Skeletal muscle tissue (tissue), 4 donors: ENCODE data around the gene BCORL1. TPM values are rescaled to one million over a fixed set of nuclear protein-coding genes. Genes with fewer than 3 reads are reported as not detected.
A peak's percentile ranks its signal among the peaks of the same experiment; 100 is the strongest.

ENCODE experiments used
- H3K27ac ChIP-seq: one replicate; pipeline ENCODE4 v1.7.0; 2013; ENCODE audit warnings: mild to moderate bottlenecking, low read depth, low read length, inconsistent platforms
- H3K27me3 ChIP-seq, 3 donors: one replicate each; pipeline ENCODE4 v1.7.0; 2013; ENCODE audit warnings: low read length in 3 of 3; ENCODE audit not compliant: control insufficient read depth in 3 of 3, insufficient read depth in 3 of 3
- H3K36me3 ChIP-seq, 3 donors: one replicate each; pipeline ENCODE4 v1.7.0; 2013; ENCODE audit warnings: low read length in 3 of 3; ENCODE audit not compliant: control insufficient read depth in 3 of 3, insufficient read depth in 3 of 3
- H3K4me1 ChIP-seq, 3 donors: one replicate each; pipeline ENCODE4 v1.7.0; 2013; ENCODE audit warnings: low read length in 3 of 3, mild to moderate bottlenecking in 3 of 3; ENCODE audit not compliant: control insufficient read depth in 3 of 3, insufficient read depth in 3 of 3
- H3K4me3 ChIP-seq, 3 donors: one replicate each; pipeline ENCODE4 v1.7.0; 2013; ENCODE audit warnings: low read length in 3 of 3
- H3K9ac ChIP-seq, 3 donors: one replicate each; pipeline ENCODE4 v1.7.0; 2013; ENCODE audit warnings: low read length in 3 of 3, mild to moderate bottlenecking in 3 of 3, moderate library complexity in 2 of 3, low read depth in 1 of 3
- H3K9me3 ChIP-seq, 3 donors: one replicate each; pipeline ENCODE4 v1.7.0; 2013; ENCODE audit warnings: low read length in 3 of 3; ENCODE audit not compliant: control insufficient read depth in 3 of 3
- total RNA-seq: library from RNA; depleted of rRNA; stranded (reverse); fragments of >200 nt; gene quantifications from one replicate; pipeline ENCODE4 v1.2.3, GENCODE V29; 2014
- donor health status: Osteomylitis.

Gene BCORL1
- total RNA-seq, 1 donor from 2014 or later = 5.2 TPM

- no peaks in the 10 kb centered on the region for H3K36me3 ChIP-seq
- H3K4me1 ChIP-seq = no peaks in the 10 kb centered on the region
- no peak overlapping the region for H3K4me3 ChIP-seq
- no peaks in the 10 kb centered on the region for H3K27me3 ChIP-seq
- H3K9me3 ChIP-seq = no peaks in the 10 kb centered on the region
- no peak overlapping the region for H3K9ac ChIP-seq
- H3K27ac ChIP-seq = no peak overlapping the region
Measured at GRCh38 chrX:129945131-129945530, 37.3 kb upstream of the BCORL1 start.

GRCh38 chrX:129953334-129953648 is 29.1 kb upstream of the BCORL1 start:
- Histone ChIP-seq H3K27me3 (peaks cover 0 to 15% (median 0%) of the 10 kb centered on the region in 3 donors), H3K36me3 (no peaks in the 10 kb centered on the region), H3K4me3 (no peak overlapping the region), H3K9me3 (no peaks in the 10 kb centered on the region), H3K4me1 (peaks cover 0 to 6% (median 6%) of the 10 kb centered on the region in 3 donors), H3K9ac (no peak overlapping the region), H3K27ac (no peak overlapping the region)

DNA sequence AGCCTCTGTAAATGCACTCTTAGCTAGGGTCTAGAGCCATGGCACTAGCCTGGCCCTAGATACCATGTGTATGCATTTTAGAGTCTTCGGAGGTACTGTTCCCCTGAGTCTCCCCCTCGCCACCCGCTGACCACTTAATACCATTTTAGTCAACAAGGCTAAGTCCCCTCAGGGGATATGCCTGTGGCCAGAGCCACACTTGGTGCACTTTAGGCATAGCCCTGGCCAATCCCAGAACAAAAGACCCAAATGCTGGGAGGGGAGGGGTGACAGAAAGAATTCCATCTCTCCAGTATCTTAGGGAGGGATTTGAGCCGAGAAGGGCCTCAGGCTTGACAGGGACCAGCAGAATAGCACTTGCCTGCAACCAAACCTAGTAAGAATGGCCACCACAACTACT is 28.6 kb upstream of the BCORL1 start:
- H3K27me3 ChIP-seq = peaks cover 0 to 15% (median 0%) of the 10 kb centered on the region in 3 donors
- H3K4me3 ChIP-seq = no peak overlapping the region
- no peaks in the 10 kb centered on the region for H3K36me3 ChIP-seq
- no peak overlapping the region for H3K27ac ChIP-seq
- no peaks in the 10 kb centered on the region for H3K9me3 ChIP-seq
- H3K9ac ChIP-seq = no peak overlapping the region
- peaks cover 0 to 6% (median 6%) of the 10 kb centered on the region in 3 donors for H3K4me1 ChIP-seq

DNA sequence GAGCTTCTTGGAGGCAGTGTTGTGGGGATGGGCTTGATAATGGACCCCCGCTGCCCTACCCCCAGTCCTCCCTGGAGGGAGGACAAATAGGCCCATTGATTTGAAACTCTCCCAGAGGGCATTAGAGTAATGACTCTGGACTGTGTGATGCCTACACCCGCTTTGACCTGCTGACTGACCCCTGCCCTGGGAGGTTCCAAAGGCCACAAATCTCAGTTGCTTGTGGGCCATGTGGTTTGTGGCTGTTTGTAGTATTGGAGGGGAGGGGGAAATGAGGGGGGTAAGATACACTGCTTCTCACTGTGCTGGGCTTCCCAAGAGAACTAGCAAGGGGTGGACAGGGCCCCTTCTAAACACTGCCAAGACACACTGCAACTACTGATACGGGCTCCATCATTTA is 27.6 kb upstream of the BCORL1 start:
- Histone ChIP-seq H3K4me1 (peaks cover 0 to 6% (median 6%) of the 10 kb centered on the region in 3 donors), H3K4me3 (no peak overlapping the region), H3K9me3 (no peaks in the 10 kb centered on the region), H3K27me3 (peaks cover 0 to 18% (median 0%) of the 10 kb centered on the region in 3 donors), H3K27ac (no peak overlapping the region), H3K9ac (no peak overlapping the region), H3K36me3 (no peaks in the 10 kb centered on the region)

DNA sequence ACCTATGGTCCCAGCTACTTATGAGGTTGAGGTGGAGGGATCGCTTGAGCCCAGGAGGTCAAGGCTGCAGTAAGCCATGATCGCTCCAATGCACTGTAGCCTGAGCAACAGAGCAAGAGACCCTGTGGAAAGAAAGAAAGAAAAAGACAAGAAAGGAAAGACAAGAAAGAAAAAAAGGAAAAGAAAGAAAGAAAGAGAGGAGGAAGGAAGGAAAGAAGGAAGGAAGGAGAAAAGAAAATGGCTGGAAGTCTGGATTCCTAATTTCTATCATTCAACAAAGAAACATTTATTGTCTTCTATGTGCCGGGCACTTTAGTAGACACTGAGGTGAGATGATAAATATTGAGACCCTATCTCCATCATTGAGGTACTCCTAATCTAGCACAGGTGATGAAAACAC is 26.8 kb upstream of the BCORL1 start:
- Histone ChIP-seq H3K36me3 (no peaks in the 10 kb centered on the region), H3K27me3 (peaks cover 0 to 19% (median 0%) of the 10 kb centered on the region in 3 donors), H3K4me1 (peaks cover 0 to 6% (median 6%) of the 10 kb centered on the region in 3 donors), H3K4me3 (no peak overlapping the region), H3K9me3 (no peaks in the 10 kb centered on the region), H3K27ac (no peak overlapping the region), H3K9ac (no peak overlapping the region)

GRCh38 chrX:129956145-129956544 is 26.3 kb upstream of the BCORL1 start:
- H3K36me3 ChIP-seq = no peaks in the 10 kb centered on the region
- peaks cover 0 to 6% (median 6%) of the 10 kb centered on the region in 3 donors for H3K4me1 ChIP-seq
- no peak overlapping the region for H3K27ac ChIP-seq
- H3K4me3 ChIP-seq = no peak overlapping the region
- H3K9ac ChIP-seq = no peak overlapping the region
- no peaks in the 10 kb centered on the region for H3K9me3 ChIP-seq
- peaks cover 0 to 19% (median 0%) of the 10 kb centered on the region in 3 donors for H3K27me3 ChIP-seq

DNA sequence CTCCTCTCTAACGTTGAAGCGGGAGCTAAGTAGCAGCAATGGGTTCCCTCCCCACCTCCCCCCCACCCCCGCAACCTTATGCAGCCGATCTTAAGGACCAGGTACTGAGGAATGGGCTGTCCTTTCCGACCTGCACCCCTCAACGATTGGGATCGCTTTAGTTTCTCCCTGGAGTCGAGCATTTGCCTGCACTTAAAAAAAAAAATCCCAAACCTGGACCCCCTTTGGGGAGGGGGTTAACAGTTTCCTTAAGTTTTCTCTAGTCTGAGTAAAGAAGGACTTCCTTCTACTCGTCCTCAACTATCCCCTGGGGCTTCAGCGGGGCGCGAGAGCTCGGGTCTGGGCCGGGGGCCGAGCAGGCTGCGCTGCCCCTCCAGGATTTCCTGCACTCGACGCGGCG is 25.7 kb upstream of the BCORL1 start:
- Histone ChIP-seq H3K9ac (no peak overlapping the region), H3K4me1 (peaks cover 0 to 10% (median 6%) of the 10 kb centered on the region in 3 donors), H3K27me3 (peaks cover 0 to 19% (median 0%) of the 10 kb centered on the region in 3 donors), H3K9me3 (no peaks in the 10 kb centered on the region), H3K27ac (no peak overlapping the region), H3K4me3 (no peak overlapping the region), H3K36me3 (no peaks in the 10 kb centered on the region)

GRCh38 chrX:129957241-129958082 is 25.0 kb upstream of the BCORL1 start:
- H3K9me3 ChIP-seq = no peaks in the 10 kb centered on the region
- H3K27ac ChIP-seq = peak overlapping the region; percentile 54
- H3K36me3 ChIP-seq = no peaks in the 10 kb centered on the region
- peak overlapping the region; percentile 59 to 66 (median 64) for H3K4me3 ChIP-seq
- H3K4me1 ChIP-seq = peaks cover 0 to 7% (median 6%) of the 10 kb centered on the region in 3 donors
- H3K27me3 ChIP-seq = peaks cover 0 to 19% (median 0%) of the 10 kb centered on the region in 3 donors
- peak overlapping the region in 2 of 3 donors; percentile 59 to 77 for H3K9ac ChIP-seq

DNA sequence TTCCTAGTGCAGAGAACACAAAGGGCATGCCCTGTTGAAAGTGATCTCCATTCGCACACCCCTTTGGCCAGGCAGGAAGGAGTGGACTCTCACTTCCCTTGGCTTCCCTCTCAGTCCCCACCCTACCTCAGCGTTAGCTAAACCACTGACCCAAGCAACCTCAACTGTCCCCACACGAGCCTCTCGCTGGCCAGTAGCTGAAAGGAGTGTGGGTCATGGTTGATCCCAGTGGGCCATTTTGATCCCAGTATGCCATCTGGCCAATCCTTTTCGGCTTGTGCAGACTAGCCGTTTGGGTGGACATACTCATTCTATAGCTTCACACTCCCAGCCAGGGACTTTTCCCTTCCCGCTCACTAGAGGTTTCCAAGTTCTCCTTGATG is 24.4 kb upstream of the BCORL1 start:
- Histone ChIP-seq H3K9me3 (no peaks in the 10 kb centered on the region), H3K4me3 (no peak overlapping the region)

DNA sequence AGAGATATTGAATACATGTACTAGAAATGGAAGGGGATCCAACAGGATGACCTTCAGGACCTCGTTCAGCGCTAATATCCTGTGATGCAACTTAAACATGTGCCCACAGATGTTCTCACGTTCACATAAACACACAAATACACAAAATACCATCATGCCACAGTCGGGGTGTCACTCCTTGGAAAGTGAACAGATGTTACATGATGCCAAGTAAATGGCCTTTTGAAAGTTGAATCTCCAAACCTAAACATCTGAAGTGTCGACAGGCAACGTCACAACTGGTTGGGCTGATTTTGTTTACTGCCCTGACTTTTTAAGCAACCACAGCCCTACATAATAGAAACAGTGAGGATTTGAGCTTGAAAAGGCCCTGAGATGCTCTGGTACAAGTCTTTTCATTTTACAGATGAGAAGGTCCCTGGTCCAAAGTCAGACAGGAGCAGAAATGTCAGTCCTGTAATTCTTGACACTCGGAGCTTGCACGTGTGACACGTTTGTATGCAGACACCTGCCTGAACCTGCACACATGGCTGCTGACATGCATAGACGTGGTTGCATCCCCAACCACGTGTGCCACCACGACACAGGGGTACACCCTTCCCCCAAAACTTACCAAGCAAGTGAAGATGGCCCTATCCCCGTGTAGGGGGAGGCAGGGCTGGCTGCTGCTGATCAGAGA is 23.5 kb upstream of the BCORL1 start:
- Histone ChIP-seq H3K27ac (no peak overlapping the region), H3K27me3 (peaks cover 0 to 19% (median 0%) of the 10 kb centered on the region in 3 donors), H3K36me3 (no peaks in the 10 kb centered on the region), H3K4me1 (peaks cover 0 to 6% (median 5%) of the 10 kb centered on the region in 3 donors), H3K4me3 (no peak overlapping the region), H3K9me3 (no peaks in the 10 kb centered on the region), H3K9ac (no peak overlapping the region)

More for the DNA sequence above, 24.4 kb upstream of the BCORL1 start:
- Histone ChIP-seq H3K9ac (no peak overlapping the region), H3K36me3 (no peaks in the 10 kb centered on the region), H3K27ac (no peak overlapping the region), H3K4me1 (peaks cover 0 to 6% (median 5%) of the 10 kb centered on the region in 3 donors), H3K27me3 (peaks cover 0 to 19% (median 0%) of the 10 kb centered on the region in 3 donors)
